ENCODE data around the gene HMGN1. TPM values are rescaled to one million over a fixed set of nuclear protein-coding genes. Genes with fewer than 3 reads are reported as not detected.

HMGN1 gene
- total RNA-seq, 2 experiments from 2014 or later, result 264 to 492 TPM

DNA sequence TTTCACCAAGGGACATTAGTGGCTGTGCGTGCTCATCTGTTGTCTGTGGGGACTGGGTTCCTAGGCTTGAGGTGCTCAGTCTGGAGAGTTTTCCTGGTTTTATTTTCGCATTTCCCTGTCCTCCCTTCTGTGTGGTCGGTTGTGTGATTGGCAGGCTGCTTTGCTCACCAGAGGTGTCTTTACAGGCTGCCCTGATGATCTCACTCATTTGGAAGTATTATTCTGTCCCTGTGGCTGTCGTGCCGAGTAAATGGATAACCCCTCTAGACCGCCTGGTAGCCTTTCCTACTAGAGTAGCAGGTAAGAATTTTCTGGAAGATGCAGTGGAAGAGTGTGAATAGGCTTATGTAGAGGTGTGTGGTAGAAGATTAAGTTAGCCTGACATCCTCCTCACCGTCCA lies 44.1 kb upstream of the HMGN1 start:
- DNase-seq (ENCODE audit: low spot score), result no peak
- Histone ChIP-seq H3K9me2 (ENCODE audit: insufficient read depth, low read length) (no peaks in the 10 kb centered on the region), H3K4me1 (ENCODE audit: insufficient read depth, low read length, poor library complexity, severe bottlenecking) (peaks cover 12% of the 10 kb centered on the region), H3K27ac (ENCODE audit: low read depth, low read length, poor library complexity, severe bottlenecking) (no peak overlapping the region), H3K9me3 (ENCODE audit: low read length) (no peaks in the 10 kb centered on the region), H2AFZ (ENCODE audit: low read length) (no peak overlapping the region), H3K79me2 (ENCODE audit: insufficient read depth, low read depth, low read length) (peaks cover 13% of the 10 kb centered on the region; the same call in 1 of the 2 replicates), H3K4me2 (ENCODE audit: low read length) (no peak overlapping the region), H3K36me3 (ENCODE audit: insufficient read depth, low read length) (peaks cover 60% of the 10 kb centered on the region), H3K4me3 (ENCODE audit: low read depth, low read length, poor library complexity, severe bottlenecking) (no peak overlapping the region), H4K20me1 (ENCODE audit: insufficient read depth, low read length) (no peaks in the 10 kb centered on the region)
- intact Hi-C loops (cut with micrococcal nuclease; ENCODE audit: unreplicated experiment), result no loop called here
- BruUV-seq (replicated peaks), result no TSS peak
- POLR2A ChIA-PET, result no interaction called here
- CTCF ChIA-PET (ENCODE audit: unreplicated experiment), result no interaction called here
- TF ChIP-seq, protein P1, sequence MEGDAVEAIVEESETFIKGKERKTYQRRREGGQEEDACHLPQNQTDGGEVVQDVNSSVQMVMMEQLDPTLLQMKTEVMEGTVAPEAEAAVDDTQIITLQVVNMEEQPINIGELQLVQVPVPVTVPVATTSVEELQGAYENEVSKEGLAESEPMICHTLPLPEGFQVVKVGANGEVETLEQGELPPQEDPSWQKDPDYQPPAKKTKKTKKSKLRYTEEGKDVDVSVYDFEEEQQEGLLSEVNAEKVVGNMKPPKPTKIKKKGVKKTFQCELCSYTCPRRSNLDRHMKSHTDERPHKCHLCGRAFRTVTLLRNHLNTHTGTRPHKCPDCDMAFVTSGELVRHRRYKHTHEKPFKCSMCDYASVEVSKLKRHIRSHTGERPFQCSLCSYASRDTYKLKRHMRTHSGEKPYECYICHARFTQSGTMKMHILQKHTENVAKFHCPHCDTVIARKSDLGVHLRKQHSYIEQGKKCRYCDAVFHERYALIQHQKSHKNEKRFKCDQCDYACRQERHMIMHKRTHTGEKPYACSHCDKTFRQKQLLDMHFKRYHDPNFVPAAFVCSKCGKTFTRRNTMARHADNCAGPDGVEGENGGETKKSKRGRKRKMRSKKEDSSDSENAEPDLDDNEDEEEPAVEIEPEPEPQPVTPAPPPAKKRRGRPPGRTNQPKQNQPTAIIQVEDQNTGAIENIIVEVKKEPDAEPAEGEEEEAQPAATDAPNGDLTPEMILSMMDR (conservative IDR thresholded peaks at IDR 0.05; ENCODE audit: low read length), result no peak
- TF ChIP-seq EZH2phosphoT487 (IDR thresholded peaks at IDR 0.05; ENCODE audit: borderline replicate concordance, low read depth, low read length), result no peak

DNA sequence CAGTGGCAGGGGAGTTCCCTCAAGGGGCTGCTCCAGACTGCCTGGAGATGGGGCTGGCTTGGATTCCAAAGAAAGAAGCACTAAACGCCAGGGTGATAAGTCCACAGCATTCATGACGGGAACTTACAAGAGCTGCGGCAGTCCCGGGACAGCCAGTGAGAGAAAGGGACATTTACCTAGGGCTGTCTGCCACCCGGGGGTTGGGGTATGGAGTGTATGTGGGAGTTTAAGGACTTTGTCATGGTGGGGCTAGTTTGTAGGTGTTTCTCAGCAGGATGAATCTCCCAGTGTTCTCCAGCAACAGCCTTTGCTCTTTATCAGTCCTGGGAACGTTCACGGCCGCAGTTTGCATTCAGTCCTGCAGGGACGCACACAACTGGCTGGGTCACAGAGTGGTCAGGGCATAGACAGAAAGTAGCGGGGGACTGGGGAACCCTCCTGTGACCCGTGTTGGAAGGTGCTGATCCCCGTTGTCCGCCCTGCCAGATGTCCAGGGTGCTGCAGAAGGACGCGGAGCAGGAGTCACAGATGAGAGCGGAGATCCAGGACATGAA lies 41.4 kb upstream of the HMGN1 start:
- no TSS peak for BruUV-seq (replicated peaks)
- H3K4me3 ChIP-seq (ENCODE audit: low read depth, low read length, poor library complexity, severe bottlenecking), result no peak overlapping the region
- peaks cover 22% of the 10 kb centered on the region; the same call in 1 of the 2 replicates for H3K79me2 ChIP-seq (ENCODE audit: insufficient read depth, low read depth, low read length)
- ChIA-PET POLR2A (interaction anchor here (1.0 to 2.1 kb wide), 2 partner anchors 10 to 16 kb away, joined by 6 to 8 read pairs; a partner anchor contains a TSS), CTCF (ENCODE audit: unreplicated experiment) (interaction anchor here (1.1 kb wide), 1 partner anchor 77 kb away, joined by 3 read pairs; the partner anchor contains the start of gene BRWD1)
- no peak for TF ChIP-seq EZH2phosphoT487 (IDR thresholded peaks at IDR 0.05; ENCODE audit: borderline replicate concordance, low read depth, low read length)
- TF ChIP-seq, protein P1 (conservative IDR thresholded peaks at IDR 0.05; ENCODE audit: low read length), result no peak
- H3K4me1 ChIP-seq (ENCODE audit: insufficient read depth, low read length, poor library complexity, severe bottlenecking), result peaks cover 17% of the 10 kb centered on the region
- H2AFZ ChIP-seq (ENCODE audit: low read length), result no peak overlapping the region
- H3K9me3 ChIP-seq (ENCODE audit: low read length), result no peaks in the 10 kb centered on the region
- intact Hi-C loops (cut with micrococcal nuclease; ENCODE audit: unreplicated experiment), result no loop called here
- no peaks in the 10 kb centered on the region for H4K20me1 ChIP-seq (ENCODE audit: insufficient read depth, low read length)
- peaks cover 46% of the 10 kb centered on the region for H3K36me3 ChIP-seq (ENCODE audit: insufficient read depth, low read length)
- no peaks in the 10 kb centered on the region for H3K9me2 ChIP-seq (ENCODE audit: insufficient read depth, low read length)
- no peak overlapping the region for H3K4me2 ChIP-seq (ENCODE audit: low read length)
- DNase-seq (ENCODE audit: low spot score), result no peak
- H3K27ac ChIP-seq (ENCODE audit: low read depth, low read length, poor library complexity, severe bottlenecking), result no peak overlapping the region

DNA sequence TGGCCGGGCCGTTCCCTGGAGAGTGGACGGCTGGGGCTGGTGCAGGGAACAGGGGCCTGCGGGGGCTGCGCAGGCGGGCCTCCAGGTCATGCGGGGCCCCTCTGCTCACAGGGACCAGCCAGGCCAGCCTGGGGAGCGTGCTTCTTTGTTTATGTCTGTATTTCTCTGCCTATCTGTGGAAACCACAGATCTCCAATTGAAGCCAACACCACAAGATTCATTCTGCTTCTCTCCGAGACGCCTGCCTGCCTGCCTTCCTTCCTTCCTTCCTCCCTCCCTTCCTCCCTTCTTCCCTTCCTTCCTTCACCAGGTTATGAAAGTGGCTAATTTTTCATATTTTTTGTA lies 39.9 kb upstream of the HMGN1 start:
- CTCF ChIA-PET (ENCODE audit: unreplicated experiment), result no interaction called here
- POLR2A ChIA-PET, result no interaction called here
- no peak for DNase-seq (ENCODE audit: low spot score)
- intact Hi-C loops (cut with micrococcal nuclease; ENCODE audit: unreplicated experiment), result loop anchor here (1.0 to 2.0 kb wide), 3 partner anchors 38 to 206 kb away; partner anchors contain the start of gene PSMG1
- Histone ChIP-seq H3K4me1 (ENCODE audit: insufficient read depth, low read length, poor library complexity, severe bottlenecking) (peaks cover 22% of the 10 kb centered on the region), H3K9me2 (ENCODE audit: insufficient read depth, low read length) (no peaks in the 10 kb centered on the region), H3K4me2 (ENCODE audit: low read length) (peak overlapping the region; percentile 79), H3K79me2 (ENCODE audit: insufficient read depth, low read depth, low read length) (peaks cover 22% of the 10 kb centered on the region; the same call in 1 of the 2 replicates), H4K20me1 (ENCODE audit: insufficient read depth, low read length) (no peaks in the 10 kb centered on the region), H2AFZ (ENCODE audit: low read length) (no peak overlapping the region), H3K27ac (ENCODE audit: low read depth, low read length, poor library complexity, severe bottlenecking) (no peak overlapping the region), H3K4me3 (ENCODE audit: low read depth, low read length, poor library complexity, severe bottlenecking) (peak overlapping the region; percentile 68), H3K36me3 (ENCODE audit: insufficient read depth, low read length) (peaks cover 33% of the 10 kb centered on the region), H3K9me3 (ENCODE audit: low read length) (no peaks in the 10 kb centered on the region)
- BruUV-seq (replicated peaks), result no TSS peak
- no peak for TF ChIP-seq EZH2phosphoT487 (IDR thresholded peaks at IDR 0.05; ENCODE audit: borderline replicate concordance, low read depth, low read length)
- TF ChIP-seq, protein P1 (conservative IDR thresholded peaks at IDR 0.05; ENCODE audit: low read length), result peak; percentile 46

Measured in OCI-LY7 (cell line).